Measurements from ENCODE around the gene DNAJC30.
A peak's percentile ranks its signal among the peaks of the same experiment; 100 is the strongest.

Gene DNAJC30

GRCh38 chr7:73701357-73701995 is 18.2 kb upstream of the DNAJC30 start:
- Histone ChIP-seq H3K4me3 (ENCODE audit: low read depth, low read length) (no peak overlapping the region), H3K4me1 (peaks cover 14% of the 10 kb centered on the region), H3K36me3 (peaks cover 34% of the 10 kb centered on the region), H3K27me3 (no peaks in the 10 kb centered on the region), H3K9me3 (no peaks in the 10 kb centered on the region)
- DNase-seq, result peak; percentile 75
- peak; percentile 71 for TF ChIP-seq CTCF (IDR thresholded peaks at IDR 0.05; ENCODE audit: low read depth, low read length)

- Histone ChIP-seq H3K27me3 (no peaks in the 10 kb centered on the region), H3K4me1 (peaks cover 14% of the 10 kb centered on the region), H3K4me3 (ENCODE audit: low read depth, low read length) (no peak overlapping the region), H3K36me3 (peaks cover 41% of the 10 kb centered on the region), H3K9me3 (no peaks in the 10 kb centered on the region)
- no peak for DNase-seq
- TF ChIP-seq CTCF (IDR thresholded peaks at IDR 0.05; ENCODE audit: low read depth, low read length), result no peak
Measured at GRCh38 chr7:73700581-73701134, 17.4 kb upstream of the DNAJC30 start.

- peaks cover 45% of the 10 kb centered on the region for H3K36me3 ChIP-seq
- peaks cover 14% of the 10 kb centered on the region for H3K4me1 ChIP-seq
- DNase-seq, result no peak
- no peak for TF ChIP-seq CTCF (IDR thresholded peaks at IDR 0.05; ENCODE audit: low read depth, low read length)
- H3K27me3 ChIP-seq, result no peaks in the 10 kb centered on the region
- no peaks in the 10 kb centered on the region for H3K9me3 ChIP-seq
- no peak overlapping the region for H3K4me3 ChIP-seq (ENCODE audit: low read depth, low read length)
Measured at GRCh38 chr7:73700069-73700423, 16.8 kb upstream of the DNAJC30 start.

GRCh38 chr7:73699370-73700068 is 16.3 kb upstream of the DNAJC30 start:
- no peak for DNase-seq
- Histone ChIP-seq H3K27me3 (no peaks in the 10 kb centered on the region), H3K9me3 (no peaks in the 10 kb centered on the region), H3K36me3 (peaks cover 48% of the 10 kb centered on the region), H3K4me1 (peaks cover 10% of the 10 kb centered on the region), H3K4me3 (ENCODE audit: low read depth, low read length) (no peak overlapping the region)
- no peak for TF ChIP-seq CTCF (IDR thresholded peaks at IDR 0.05; ENCODE audit: low read depth, low read length)

DNA sequence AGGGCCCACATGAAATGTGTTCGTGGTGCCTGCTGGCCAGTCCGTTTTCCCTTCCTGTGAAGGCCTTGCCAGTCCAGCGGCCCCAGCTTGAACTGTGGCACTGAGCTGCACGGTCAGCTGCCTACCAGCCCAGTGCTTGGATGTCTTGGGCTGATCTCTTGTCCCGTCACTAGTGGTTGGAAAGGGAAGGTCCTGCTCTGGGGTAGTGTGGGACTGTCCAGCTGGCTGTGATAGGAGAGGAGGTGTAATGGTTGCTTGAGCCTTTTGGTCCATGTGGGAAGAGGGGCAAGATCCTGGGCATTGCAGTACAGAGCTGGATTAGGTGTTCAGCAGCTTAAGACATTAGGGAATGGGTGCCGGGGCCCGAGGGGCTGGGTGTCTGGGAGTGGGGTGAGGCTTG is 15.2 kb upstream of the DNAJC30 start:
- Histone ChIP-seq H3K9me3 (no peaks in the 10 kb centered on the region), H3K27me3 (no peaks in the 10 kb centered on the region), H3K4me3 (ENCODE audit: low read depth, low read length) (no peak overlapping the region), H3K36me3 (peaks cover 58% of the 10 kb centered on the region), H3K4me1 (peaks cover 3% of the 10 kb centered on the region)
- no peak for DNase-seq
- TF ChIP-seq CTCF (IDR thresholded peaks at IDR 0.05; ENCODE audit: low read depth, low read length), result no peak

GRCh38 chr7:73696372-73696771 is 13.1 kb upstream of the DNAJC30 start:
- Histone ChIP-seq H3K4me3 (ENCODE audit: low read depth, low read length) (no peak overlapping the region), H3K27me3 (no peaks in the 10 kb centered on the region), H3K4me1 (no peaks in the 10 kb centered on the region), H3K36me3 (peaks cover 70% of the 10 kb centered on the region), H3K9me3 (no peaks in the 10 kb centered on the region)
- DNase-seq, result no peak
- TF ChIP-seq CTCF (IDR thresholded peaks at IDR 0.05; ENCODE audit: low read depth, low read length), result no peak
